H9 (cell line): ENCODE measurements around the gene UMOD. TPM values are rescaled to one million over a fixed set of nuclear protein-coding genes. Genes with fewer than 3 reads are reported as not detected.

Experiments
- DNase-seq: peaks from one replicate; pipeline ENCODE4 v3.0.0-alpha.2; 2017
- H2AFZ ChIP-seq: one replicate; pipeline ENCODE4 v1.6.1; 2013; ENCODE audit warnings: mild to moderate bottlenecking, low read length, control low read depth, moderate library complexity
- H2AK5ac ChIP-seq: 2 replicates; pipeline ENCODE4 v1.6.1; 2013; ENCODE audit warnings: low read length, control low read depth, mixed read lengths; ENCODE audit not compliant: insufficient read length
- H2BK120ac ChIP-seq: one replicate; pipeline ENCODE4 v1.6.1; 2013; ENCODE audit warnings: low read depth, mild to moderate bottlenecking, low read length, control low read depth, inconsistent platforms; ENCODE audit not compliant: poor library complexity, severe bottlenecking
- H2BK12ac ChIP-seq: 2 replicates; pipeline ENCODE4 v1.6.1; 2013; ENCODE audit warnings: low read length, control low read depth, mixed read lengths, low read depth; ENCODE audit not compliant: insufficient read length
- H2BK15ac ChIP-seq: 2 replicates; pipeline ENCODE4 v1.6.1; 2013; ENCODE audit warnings: low read depth, low read length, control low read depth
- H2BK20ac ChIP-seq: one replicate; pipeline ENCODE4 v1.6.1; 2013; ENCODE audit warnings: low read depth, mild to moderate bottlenecking, low read length, control low read depth, inconsistent platforms; ENCODE audit not compliant: poor library complexity, severe bottlenecking
- H2BK5ac ChIP-seq: 2 replicates; pipeline ENCODE4 v1.6.1; 2013; ENCODE audit warnings: low read length, control low read depth, mixed read lengths; ENCODE audit not compliant: insufficient read length
- H3K14ac ChIP-seq: 2 replicates; pipeline ENCODE4 v1.6.1; 2013; ENCODE audit warnings: low read length, control low read depth; ENCODE audit not compliant: insufficient read depth
- H3K18ac ChIP-seq: 2 replicates; pipeline ENCODE4 v1.6.1; 2013; ENCODE audit warnings: low read depth, mild to moderate bottlenecking, mixed read lengths, low read length, control low read depth; ENCODE audit not compliant: insufficient read length
- H3K23ac ChIP-seq: 2 replicates; pipeline ENCODE4 v1.6.1; 2013; ENCODE audit warnings: low read length, control low read depth, mixed read lengths, low read depth; ENCODE audit not compliant: insufficient read length
- H3K23me2 ChIP-seq: 2 replicates; pipeline ENCODE4 v1.6.1; 2013; ENCODE audit warnings: low read depth, mild to moderate bottlenecking, mixed read lengths, low read length, control low read depth; ENCODE audit not compliant: insufficient read length, poor library complexity, severe bottlenecking
- H3K27ac ChIP-seq: 2 replicates; pipeline ENCODE4 v1.5.1; 2013; ENCODE audit warnings: low read length, control low read depth, mixed read lengths, low read depth; ENCODE audit not compliant: insufficient read length
- H3K27me3 ChIP-seq: 2 replicates; pipeline ENCODE4 v1.6.1; 2013; ENCODE audit warnings: low read length, control low read depth, inconsistent platforms; ENCODE audit not compliant: insufficient read depth
- H3K4ac ChIP-seq: 2 replicates; pipeline ENCODE4 v1.6.1; 2013; ENCODE audit warnings: low read depth, mild to moderate bottlenecking, control low read depth, inconsistent platforms, low read length, moderate library complexity
- H3K4me1 ChIP-seq: 2 replicates; pipeline ENCODE4 v1.6.1; 2013; ENCODE audit warnings: low read length, control low read depth, inconsistent platforms; ENCODE audit not compliant: insufficient read depth
- H3K4me2 ChIP-seq: 2 replicates; pipeline ENCODE4 v1.6.1; 2013; ENCODE audit warnings: low read length, control low read depth, mixed read lengths; ENCODE audit not compliant: insufficient read length, insufficient read depth
- H3K56ac ChIP-seq: 2 replicates; pipeline ENCODE4 v1.6.1; 2013; ENCODE audit warnings: low read depth, mild to moderate bottlenecking, mixed read lengths, low read length, control low read depth; ENCODE audit not compliant: insufficient read length
- H3K79me1 ChIP-seq: 2 replicates; pipeline ENCODE4 v1.6.1; 2013; ENCODE audit warnings: low read depth, mild to moderate bottlenecking, moderate library complexity, low read length, control low read depth, inconsistent platforms; ENCODE audit not compliant: insufficient read depth, poor library complexity, severe bottlenecking
- H3K79me2 ChIP-seq: 2 replicates; pipeline ENCODE4 v1.6.1; 2013; ENCODE audit warnings: low read length, control low read depth, inconsistent platforms; ENCODE audit not compliant: insufficient read depth
- H3K9ac ChIP-seq: 2 replicates; pipeline ENCODE4 v1.6.1; 2013; ENCODE audit warnings: low read length, control low read depth, mixed read lengths; ENCODE audit not compliant: insufficient read length; ENCODE audit errors: extremely low read depth
- H3K9me3 ChIP-seq: one replicate; pipeline ENCODE4 v1.6.1; 2013; ENCODE audit warnings: low read depth, low read length, inconsistent platforms; ENCODE audit not compliant: control insufficient read depth
- H3T11ph ChIP-seq: one replicate; pipeline ENCODE4 v1.6.1; 2013; ENCODE audit warnings: mild to moderate bottlenecking, low read length, control low read depth, inconsistent platforms
- H4K20me1 ChIP-seq: one replicate; pipeline ENCODE4 v1.6.1; 2013; ENCODE audit not compliant: control insufficient read depth, insufficient read length, insufficient read depth
- H4K5ac ChIP-seq: 2 replicates; pipeline ENCODE4 v1.6.1; 2013; ENCODE audit warnings: low read depth, mild to moderate bottlenecking, mixed read lengths, low read length, control low read depth; ENCODE audit not compliant: insufficient read length
- H4K8ac ChIP-seq: replicated peaks from 2 replicates; pipeline ENCODE4 v1.6.1; 2013; ENCODE audit warnings: low read length, control low read depth, mixed read lengths, low read depth; ENCODE audit not compliant: insufficient read length
- H4K91ac ChIP-seq: 2 replicates; pipeline ENCODE4 v1.6.1; 2013; ENCODE audit warnings: low read depth, mild to moderate bottlenecking, moderate library complexity, mixed read lengths, low read length, control low read depth; ENCODE audit not compliant: insufficient read length
- H3K27ac Mint-ChIP-seq, 3 experiments: 2 replicates in 2 of 3; 3 replicates in 1 of 3; pipeline ENCODE4 v1.8.0; 2020 to 2021; ENCODE audit warnings: mixed read lengths in 3 of 3, mild to moderate bottlenecking in 1 of 3, moderate library complexity in 1 of 3
- H3K27me3 Mint-ChIP-seq: 2 replicates; pipeline ENCODE4 v1.8.0; 2021; ENCODE audit warnings: low read depth, mild to moderate bottlenecking, moderate library complexity, mixed read lengths
- H3K36me3 Mint-ChIP-seq, 3 experiments: 2 replicates in 2 of 3; 3 replicates in 1 of 3; pipeline ENCODE4 v1.8.0; 2020 to 2021; ENCODE audit warnings: low read depth in 3 of 3, mixed read lengths in 3 of 3; ENCODE audit not compliant: insufficient read depth in 1 of 3
- H3K4me1 Mint-ChIP-seq, 2 experiments: 2 replicates each; pipeline ENCODE4 v1.8.0; 2020; ENCODE audit warnings: mixed read lengths in 2 of 2
- H3K4me3 Mint-ChIP-seq, 2 experiments: 2 replicates in 1 of 2; 3 replicates in 1 of 2; pipeline ENCODE4 v1.8.0; 2020 to 2021; ENCODE audit warnings: mild to moderate bottlenecking in 2 of 2, mixed read lengths in 2 of 2, moderate library complexity in 1 of 2
- H3K9me3 Mint-ChIP-seq, 2 experiments: 2 replicates in 1 of 2; 3 replicates in 1 of 2; pipeline ENCODE4 v1.8.0; 2020; ENCODE audit warnings: mild to moderate bottlenecking in 2 of 2, mixed read lengths in 2 of 2, moderate library complexity in 1 of 2
- CTCF ChIP-seq: fragments of 200-600 bp; sonication (generic); conservative IDR thresholded peaks from 3 replicates; pipeline ENCODE4 v1.8.0; 2021; ENCODE audit warnings: antibody characterized with exemption, mild to moderate bottlenecking
- WGBS: extraction: QIAGEN DNeasy Blood & Tissue Kit; methylation state at CpG from one replicate; pipeline ENCODE4 v1.1.7; 2013; ENCODE audit warnings: missing lambda C conversion rate, low lambda C conversion rate, mixed read lengths; ENCODE audit not compliant: insufficient read length; ENCODE audit errors: extremely low coverage; 5-methylcytosine and 5-hydroxymethylcytosine counted together
- total RNA-seq: library from RNA; stranded (reverse); gene quantifications from 2 replicates; pipeline ENCODE4 v1.2.1, GENCODE V29; 2021

The UMOD gene
- total RNA-seq, 1 experiment from 2014 or later, result not detected

- Mint-ChIP-seq H3K27ac (no peak overlapping the region), H3K4me1 (peaks cover 7 to 9% of the 10 kb centered on the region in 2 experiments), H3K27me3 (peaks cover 10% of the 10 kb centered on the region), H3K36me3 (no peaks in the 10 kb centered on the region), H3K9me3 (no peaks in the 10 kb centered on the region), H3K4me3 (no peak overlapping the region)
- H2AFZ ChIP-seq, result no peak overlapping the region
- no peaks in the 10 kb centered on the region for H3K4me1 ChIP-seq
- no peaks in the 10 kb centered on the region for H3K9me3 ChIP-seq
- no peak overlapping the region for H4K5ac ChIP-seq
- no peak for DNase-seq
- peaks cover 5% of the 10 kb centered on the region for H3K23me2 ChIP-seq
- H3K79me1 ChIP-seq, result no peaks in the 10 kb centered on the region
- no peaks in the 10 kb centered on the region for H4K20me1 ChIP-seq
- no peak overlapping the region for H4K91ac ChIP-seq
- no peak overlapping the region for H4K8ac ChIP-seq
- no peak overlapping the region for H2BK15ac ChIP-seq
- H3K9ac ChIP-seq, result no peak overlapping the region
- no peak overlapping the region for H3K14ac ChIP-seq
- H3K4me2 ChIP-seq, result no peak overlapping the region
- H2BK12ac ChIP-seq, result no peak overlapping the region
- H3K27me3 ChIP-seq, result no peaks in the 10 kb centered on the region
- H3K23ac ChIP-seq, result no peak overlapping the region
- no peak overlapping the region for H2BK120ac ChIP-seq
- no peak overlapping the region for H3K4ac ChIP-seq
- no peak for TF ChIP-seq CTCF
- no peak overlapping the region for H2AK5ac ChIP-seq
- WGBS, result no CpG with 5 or more reads among the region's 3 CpGs
- H2BK5ac ChIP-seq, result no peak overlapping the region
- H3K27ac ChIP-seq, result no peak overlapping the region
- no peak overlapping the region for H3K56ac ChIP-seq
- H2BK20ac ChIP-seq, result no peak overlapping the region
- no peak overlapping the region for H3K18ac ChIP-seq
- H3K79me2 ChIP-seq, result no peaks in the 10 kb centered on the region
- no peak overlapping the region for H3T11ph ChIP-seq
Measured at GRCh38 chr16:20387978-20388377, 35.5 kb upstream of the UMOD start.
